RCC 7860 (cell line): ENCODE data around the gene ZGPAT.
"Not testable (repeated sequence)": the region's sequence is repeated elsewhere in the genome, so short reads cannot be mapped to it uniquely, and the experiment has no call there.

Source experiments
- DNase-seq: peaks from one replicate; pipeline ENCODE4 v3.0.0-alpha.2; 2015; ENCODE audit warnings: low spot score
- FAIRE-seq: peaks from 2 replicates; lab custom pipeline; 2012; peaks lifted over from hg19 to GRCh38; lab: Jason Lieb, UNC

The ZGPAT gene

DNA sequence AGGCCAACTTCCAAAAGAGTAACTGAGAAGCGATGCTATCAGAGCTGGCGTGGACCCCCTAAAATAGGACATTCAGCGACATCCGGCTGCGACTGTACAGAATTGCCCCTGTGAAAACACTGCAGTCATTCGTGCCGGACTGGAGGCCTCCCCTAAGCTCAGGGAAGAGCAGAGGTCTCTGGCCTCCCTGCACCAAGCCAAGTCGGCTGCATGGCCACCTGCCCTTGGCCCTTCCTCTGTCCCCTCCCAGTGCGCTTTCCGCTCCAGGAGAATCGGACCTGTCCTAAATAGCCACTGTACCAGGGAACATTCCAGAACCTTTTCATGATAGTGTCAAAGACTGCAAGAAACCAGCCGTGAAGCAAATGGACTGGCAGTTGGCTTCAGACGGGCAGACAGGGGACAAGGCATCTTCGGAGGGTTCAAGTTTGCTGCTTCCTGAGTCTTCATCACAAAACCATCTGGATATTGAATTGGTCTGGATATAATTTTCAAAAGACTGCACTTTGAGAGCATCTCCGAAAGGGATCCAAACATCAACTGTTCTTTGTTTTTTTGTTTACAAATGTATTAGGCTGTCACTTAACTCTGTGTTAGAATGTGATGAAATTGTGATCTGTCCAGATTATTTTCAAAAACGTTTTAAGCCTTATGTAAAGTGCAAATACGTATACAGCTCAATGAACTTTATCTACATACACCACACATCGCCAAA, 48.3 kb downstream of the ZGPAT start:
- no peak for FAIRE-seq

DNA sequence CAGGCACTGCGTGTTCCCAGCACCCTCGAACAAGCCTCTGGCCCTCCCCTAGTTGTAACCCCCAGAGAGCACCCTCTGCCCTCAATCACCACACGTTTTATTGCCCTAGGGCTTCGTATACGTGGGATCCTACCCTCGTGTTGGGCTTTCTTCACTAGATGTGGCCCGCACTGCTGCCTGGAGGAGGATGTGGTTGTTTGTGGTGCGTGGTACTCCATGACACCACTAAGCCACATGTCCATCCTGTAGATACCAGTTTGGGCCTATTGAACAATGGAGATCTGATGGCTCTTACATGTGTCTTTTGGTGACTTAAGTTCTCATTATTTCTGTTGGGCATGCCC, 48.8 kb downstream of the ZGPAT start:
- DNase-seq (no peak), FAIRE-seq (no peak)

More for the DNA sequence above, 48.3 kb downstream of the ZGPAT start:
- DNase-seq, result no peak

DNA sequence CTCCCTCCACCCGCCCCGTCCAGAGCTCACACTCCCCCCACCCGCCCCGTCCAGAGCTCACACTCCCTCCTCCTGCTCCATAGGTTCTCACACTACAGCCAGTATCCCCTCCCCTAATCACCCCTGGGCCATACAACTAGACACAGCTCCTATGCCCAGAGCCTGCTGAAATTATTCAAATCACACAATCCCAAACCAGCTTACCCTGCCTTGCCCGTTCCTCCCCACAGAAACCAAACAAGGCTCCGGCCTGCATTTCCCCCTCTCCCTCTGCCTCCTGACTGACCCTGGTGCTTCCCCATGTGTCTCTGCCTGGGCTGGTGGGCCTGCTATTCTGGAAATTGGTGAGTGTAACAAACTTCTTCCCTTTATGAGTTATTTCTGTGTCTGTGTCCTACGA, 50.3 kb downstream of the ZGPAT start:
- no peak for DNase-seq
- FAIRE-seq, result no peak

DNA sequence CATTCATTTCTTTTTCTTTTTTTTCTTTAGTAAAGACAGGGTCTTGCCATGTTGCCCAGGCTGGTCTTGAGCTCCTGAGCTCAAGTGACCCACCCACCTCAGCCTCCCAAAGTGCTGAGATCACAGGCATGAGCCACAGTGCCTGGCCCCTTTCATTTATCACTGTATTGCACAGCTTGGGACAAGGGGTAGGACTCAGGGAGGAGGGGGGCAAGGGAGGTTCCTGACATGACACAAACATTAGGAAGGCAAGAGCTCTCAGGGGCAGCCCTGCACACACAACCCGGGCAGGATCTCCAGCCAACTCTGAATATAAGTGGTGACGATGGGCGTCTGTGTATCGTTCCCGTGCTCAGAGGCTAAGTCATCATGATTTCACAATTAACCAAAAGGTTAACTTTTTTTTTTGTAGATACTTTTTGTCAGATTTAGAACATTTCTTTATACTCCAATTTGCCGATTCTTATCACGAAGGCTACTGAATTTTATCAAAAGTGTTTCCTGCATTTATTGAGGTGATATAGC, 51.6 kb downstream of the ZGPAT start:
- DNase-seq (no peak), FAIRE-seq (no peak)

DNA sequence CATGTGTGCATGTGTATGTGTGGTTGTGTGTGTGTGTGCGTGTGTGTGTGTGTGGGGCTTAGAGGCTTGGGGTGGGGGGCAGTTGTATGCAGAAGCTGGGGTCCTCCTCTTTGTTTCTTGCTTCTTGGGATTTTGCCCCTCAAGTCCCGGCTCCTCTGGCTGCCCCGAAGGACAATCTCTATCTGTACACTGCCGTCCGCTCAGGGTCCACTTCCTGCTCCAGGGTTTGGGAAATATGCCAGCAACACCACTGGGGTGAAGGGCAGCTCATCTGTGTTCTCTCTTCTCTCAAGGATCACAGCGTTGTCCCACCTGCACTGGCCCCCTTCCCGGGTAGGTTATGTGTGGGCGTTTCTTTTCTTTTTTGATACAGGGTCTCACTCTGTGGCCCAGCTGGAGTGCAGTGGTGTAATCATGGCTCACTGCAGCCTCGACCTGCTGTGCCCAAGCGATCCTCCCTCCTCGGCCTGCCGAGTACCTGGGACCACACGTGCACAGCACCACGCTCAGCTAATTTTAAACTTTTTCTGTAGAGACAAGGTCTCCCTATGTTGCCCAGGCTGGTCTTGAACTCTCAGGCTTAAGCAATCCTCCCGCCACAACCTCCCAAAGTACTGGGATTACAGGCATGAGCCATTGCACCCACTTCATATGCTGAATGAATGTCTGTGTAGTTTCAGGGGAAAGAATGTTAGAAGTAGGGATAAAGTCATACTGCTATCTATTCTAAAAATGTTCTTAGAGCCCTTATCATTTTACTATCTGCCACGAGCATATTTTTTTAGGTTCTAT, 57.4 kb downstream of the ZGPAT start:
- DNase-seq, result no peak
- FAIRE-seq, result no peak

DNA sequence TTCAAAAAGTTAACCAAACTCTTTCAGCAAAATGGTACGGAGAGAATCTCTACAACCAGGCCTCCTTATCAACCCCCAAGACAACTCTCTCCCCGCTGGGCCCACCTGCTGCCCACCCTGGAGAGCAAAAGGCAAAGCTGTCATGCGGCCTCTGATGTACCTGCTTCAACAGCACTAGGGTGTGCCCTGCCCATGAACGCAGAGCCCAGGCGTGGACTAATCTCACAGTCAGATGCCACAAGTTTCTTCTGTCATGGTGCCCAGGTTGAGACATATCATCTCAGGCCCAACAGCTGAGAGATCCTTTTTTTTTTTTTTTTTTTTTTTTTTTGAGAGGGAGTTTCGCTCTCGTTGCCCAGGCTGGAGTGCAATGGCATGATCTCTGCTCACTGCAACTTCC, 58.1 kb downstream of the ZGPAT start:
- DNase-seq, result no peak
- no peak for FAIRE-seq

DNA sequence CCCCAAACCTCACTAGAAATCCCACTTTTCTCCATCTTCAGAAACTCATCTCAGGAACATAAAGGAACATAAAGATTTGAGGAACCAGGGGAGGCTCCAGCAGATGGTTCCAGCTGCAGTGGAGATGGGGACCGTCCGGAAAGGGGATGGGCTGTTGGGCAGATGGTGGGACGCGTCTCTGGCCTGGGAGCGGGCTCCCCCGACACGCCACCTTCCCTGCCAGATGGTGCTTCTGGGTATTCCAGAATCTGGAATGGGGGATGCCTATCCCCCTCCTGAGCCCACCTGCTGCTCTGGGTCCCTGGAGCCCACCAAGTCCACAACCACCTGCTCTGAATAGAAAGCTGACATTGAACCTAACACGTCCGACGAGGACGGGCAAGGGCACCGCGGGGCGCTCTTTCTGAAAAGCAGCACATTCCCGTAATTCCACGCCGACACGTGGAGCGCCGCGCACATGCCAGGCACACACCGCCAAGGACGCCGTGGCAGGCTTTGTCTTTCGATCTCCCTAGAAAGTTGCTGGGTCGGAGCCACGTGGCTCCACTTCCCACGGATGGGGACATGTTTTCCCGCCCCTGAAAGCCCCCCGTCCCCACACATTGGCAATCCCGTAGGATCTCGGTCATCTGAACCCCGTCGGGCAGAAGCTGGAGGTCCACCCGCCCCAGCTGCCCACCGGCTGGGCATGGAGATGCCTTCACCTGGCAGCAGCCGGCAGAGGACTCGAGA, 59.0 kb downstream of the ZGPAT start:
- no peak for DNase-seq
- FAIRE-seq, result no peak

DNA sequence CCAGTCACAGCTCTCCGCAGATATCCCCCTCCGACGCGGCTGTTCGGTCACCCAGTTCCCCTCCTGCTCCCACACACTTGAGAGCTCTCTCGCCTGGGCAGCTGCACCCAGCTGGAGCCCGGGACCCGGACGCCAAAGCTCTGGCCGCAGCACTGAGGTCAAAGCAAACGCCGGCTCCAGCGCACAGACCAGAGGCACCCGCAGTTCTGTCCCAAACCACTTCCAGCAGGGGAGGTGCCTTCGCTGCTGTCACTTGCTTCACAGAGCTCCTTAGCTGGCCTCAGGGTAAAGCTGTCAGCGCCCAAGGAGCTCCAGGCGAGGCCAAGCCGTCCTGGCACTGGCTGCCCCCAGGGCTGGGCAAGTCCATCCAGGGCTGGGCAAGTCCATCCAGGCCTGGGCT, 59.6 kb downstream of the ZGPAT start:
- FAIRE-seq (no peak), DNase-seq (no peak)

DNA sequence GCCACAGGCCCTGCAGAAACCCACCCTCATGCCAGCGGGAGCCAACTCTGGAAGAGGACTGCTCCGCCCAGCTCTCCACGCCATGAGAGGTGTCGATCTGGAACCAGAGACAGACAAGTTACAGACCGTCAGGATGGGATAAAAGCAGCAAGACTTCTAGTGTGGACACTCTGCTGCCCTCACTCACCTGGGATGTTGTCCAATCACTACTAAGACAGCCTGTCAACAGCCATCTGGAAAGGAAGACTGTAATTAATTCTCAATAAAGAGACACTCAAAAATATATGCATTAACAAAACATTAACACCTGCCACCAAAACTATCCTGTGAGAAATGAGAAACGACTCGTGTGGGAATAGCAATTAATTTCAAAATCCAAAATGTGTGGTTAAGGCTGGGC, 60.0 kb downstream of the ZGPAT start:
- FAIRE-seq, result no peak
- DNase-seq, result no peak

DNA sequence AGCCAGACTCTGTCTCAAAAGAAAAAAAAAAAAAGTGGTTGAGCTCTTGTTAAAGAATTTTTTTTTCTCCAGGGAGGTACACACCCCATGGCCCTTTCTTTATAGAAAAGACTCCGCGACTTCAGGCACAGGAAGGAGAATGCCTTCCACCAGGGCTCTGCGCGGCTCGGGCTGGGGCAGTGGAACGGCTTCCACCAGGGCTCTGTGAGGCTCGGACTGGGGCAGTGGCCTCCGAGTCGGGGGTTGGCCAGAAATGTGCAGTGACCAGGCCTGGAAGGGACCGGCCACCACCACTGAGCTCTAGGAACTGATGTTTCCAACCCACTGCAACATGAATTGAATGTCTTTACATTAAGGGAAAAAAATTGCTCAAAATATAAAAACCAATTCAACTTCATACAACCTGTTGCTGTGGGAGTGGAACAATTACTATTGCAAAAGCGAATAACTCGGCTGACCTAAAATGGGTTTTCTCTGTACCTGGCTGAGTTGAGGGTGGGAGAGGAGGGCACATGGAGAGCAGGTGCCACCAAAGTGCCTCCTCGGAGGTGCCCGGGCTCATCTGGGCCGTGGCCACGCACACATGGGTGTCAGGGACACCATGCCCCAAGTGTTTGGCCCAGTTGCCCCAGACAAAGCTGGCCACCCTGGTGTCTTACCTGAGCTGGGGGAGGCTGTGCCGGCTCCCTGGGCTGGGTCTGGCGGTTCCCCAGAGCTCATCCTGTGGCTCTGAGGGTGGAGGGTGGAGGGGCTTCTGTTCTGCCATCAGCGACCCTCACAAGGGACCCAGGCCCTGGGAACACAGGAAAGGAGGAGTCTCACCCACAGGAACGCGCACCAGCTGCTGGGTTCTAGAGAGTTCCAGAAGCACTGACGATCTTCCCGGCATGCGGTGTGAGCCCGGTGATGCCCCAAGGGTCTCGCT, 61.0 kb downstream of the ZGPAT start:
- no peak for FAIRE-seq
- no peak for DNase-seq

DNA sequence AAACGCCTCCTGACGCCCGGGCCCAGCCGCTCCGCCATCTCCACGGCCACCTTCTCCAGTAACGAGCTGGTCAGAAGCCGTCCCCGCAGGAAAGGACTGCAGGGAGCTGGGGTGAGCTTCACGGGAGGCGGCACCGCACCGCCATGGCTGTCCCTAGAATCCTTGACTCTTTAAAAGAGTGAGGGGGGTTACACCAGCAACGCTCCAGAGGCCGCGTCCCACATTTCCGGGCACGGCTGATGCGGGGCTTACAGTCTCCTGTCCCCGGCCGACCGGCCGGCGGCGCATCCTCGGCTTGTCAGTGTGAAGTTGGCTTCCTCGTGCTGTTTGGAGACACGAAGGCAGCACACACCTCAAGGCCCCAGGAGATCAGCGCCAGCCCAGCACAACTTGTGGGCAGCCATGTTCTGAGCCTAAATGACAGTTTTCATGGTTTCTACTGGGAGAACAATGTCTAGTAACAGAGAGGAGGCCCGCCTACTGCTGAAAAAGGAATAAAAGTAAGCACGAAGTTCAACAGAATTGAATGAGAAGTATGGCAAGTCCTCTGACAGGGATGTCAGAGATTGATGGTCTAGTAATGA, 62.1 kb downstream of the ZGPAT start:
- no peak for DNase-seq
- no peak for FAIRE-seq

DNA sequence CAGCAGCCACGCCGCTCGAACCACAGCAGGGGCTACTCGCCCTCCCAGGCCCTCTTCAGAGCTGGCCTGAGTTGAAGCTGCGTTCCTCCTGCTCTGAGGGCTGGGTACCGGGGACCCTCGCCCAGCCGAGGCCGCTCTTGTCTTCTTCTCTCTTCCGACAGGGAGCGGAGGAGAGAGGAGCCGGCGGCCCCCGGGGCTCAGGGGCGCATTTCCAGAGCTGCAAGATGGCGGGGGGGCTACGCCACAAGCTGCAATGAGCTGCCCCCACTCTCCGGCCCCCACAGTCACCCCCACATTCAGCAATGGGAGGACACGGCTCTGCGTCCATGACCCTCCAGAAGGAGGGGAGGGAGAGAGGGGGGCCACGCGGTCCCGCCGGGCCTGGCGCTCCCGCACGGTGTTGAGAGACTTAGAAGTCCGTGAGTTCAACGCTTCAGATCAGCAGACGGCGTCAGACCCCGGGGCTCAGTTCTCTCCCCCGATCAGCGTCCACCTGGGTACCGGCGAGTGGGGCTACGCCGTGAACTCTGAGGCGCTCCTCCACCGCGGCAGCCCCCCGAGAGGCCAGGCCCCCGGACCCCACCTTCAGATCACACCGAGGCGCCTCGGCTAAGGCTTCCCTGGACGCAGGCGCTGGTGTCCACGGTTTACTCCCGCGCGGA, 63.3 kb downstream of the ZGPAT start:
- DNase-seq (no peak), FAIRE-seq (no peak)

DNA sequence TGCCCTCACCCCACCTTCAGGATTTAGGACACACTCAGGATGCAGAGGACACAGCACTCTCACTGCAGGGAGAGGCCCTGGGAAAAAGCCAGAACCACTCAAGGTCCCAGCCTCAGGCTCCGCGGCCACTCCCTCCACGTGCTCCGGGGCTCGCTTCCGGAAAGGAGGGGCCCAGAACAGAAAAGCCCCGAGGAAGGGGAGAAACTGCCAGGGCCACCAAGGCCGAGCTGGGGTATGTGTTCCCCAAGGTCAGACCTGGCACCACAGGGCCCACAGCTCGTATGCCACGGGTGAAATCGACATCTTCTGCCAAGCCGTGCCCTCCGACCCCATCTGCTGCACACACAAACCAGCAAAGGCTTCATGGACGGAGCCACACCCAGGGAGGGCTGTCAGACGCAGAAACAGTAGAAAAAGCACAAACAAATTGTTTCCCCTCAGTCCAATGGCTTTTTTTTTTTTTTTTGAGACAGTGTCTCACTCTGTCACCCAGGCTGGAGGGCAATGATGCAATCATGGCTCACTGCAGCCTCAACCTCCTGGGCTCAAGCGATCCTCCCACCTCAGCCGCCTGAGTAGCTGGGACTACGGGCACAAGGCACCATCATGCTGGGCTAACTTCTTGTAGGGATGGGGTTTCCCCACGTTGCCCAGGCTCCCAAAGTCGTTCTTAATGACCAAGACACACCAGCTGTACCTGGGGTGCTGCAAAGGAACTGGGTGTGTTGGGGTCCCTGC, 65.1 kb downstream of the ZGPAT start:
- FAIRE-seq (no peak), DNase-seq (no peak)

DNA sequence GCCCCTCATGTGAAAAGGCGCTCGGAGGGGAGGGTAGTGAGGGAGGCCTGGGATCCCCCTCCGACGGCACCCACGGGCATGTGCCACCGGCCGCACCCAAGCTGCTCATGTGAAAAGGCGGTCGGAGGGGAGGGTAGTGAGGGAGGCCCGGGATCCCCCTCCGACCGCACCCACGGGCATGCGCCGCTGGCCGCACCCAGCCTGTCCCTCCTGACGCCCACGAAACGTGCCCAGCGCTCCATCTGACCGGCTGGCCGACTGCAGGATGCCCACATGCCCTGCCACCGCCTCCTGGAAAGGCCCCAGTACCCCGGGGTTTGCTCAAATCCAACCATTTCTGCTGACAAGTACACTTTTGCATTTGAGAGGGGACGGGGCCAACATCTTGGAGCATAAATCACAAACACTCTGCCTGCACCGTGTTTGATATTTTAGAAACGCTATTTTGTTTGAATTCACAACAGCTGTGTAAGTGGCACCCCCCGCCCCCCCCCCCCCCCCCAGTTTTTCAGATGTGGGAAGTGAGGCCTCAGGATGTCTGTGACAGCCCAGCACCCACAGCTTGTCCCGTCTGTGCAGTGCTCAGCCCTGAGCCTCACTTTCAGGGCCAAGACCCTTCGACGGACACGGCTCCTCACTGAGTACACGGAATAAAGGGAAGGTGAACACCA, 65.9 kb downstream of the ZGPAT start:
- DNase-seq (no peak), FAIRE-seq (no peak)

DNA sequence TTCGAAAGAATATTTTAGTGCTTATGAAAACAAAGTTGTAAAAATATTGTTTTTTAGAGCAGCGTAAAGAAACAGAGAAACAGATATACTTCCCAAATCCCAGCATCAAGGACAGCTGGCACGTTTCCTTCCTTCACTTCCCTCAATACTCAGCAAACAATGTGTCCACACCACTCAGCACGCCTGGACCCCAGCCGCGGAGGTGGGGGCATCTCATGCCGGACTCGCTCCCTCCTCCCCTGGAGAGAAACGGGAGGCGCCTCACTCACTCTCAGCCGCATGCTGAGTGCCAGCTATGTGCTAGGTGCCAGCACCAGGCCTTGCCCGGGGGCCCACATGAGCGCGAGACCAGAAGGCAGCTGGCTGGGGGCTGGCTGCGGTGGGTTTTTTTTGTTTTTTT, 66.5 kb downstream of the ZGPAT start:
- FAIRE-seq, result no peak
- no peak for DNase-seq

DNA sequence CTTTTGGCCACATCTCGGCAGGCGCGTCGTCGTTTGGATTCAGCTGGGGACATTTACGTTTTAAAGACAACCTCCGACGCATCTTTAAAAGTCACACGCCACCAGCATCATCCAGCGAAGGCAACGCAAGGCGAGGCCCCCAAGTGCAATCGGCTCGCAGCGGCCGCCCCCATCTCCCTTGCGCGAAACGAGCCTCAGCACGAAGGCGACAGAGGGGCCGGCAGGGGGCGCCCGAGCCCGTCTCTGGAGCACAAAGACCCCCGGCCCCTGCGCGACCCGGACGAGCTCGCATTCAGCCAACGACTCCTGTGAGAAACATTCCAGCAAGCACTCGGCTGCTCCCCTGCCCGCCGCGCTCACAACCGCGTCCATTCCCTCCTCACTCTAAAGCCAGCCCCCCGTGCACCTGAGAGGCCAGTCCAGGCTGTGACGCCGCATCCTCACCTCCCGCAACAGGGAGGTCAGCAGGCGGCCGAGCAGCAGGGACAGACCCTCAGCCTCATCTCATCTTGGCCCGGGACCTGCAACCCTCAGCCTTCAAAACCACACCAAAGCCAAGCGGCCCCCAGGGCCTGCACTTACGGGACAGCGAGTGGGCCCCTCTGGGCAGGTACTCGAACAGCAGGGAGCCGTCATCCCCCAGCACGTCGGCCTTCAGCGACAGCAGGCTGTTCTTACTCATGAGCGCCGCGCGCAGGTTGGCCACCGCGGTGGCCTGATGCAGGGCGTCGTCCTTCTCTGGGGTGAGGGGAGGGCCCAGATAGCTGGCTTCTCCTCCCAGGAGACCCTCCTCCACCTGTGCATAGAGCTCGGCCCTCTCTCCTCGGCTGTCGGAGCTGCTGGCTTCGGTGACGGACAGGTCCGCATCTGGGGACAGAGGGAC, 67.5 kb downstream of the ZGPAT start:
- FAIRE-seq, result no peak

DNA sequence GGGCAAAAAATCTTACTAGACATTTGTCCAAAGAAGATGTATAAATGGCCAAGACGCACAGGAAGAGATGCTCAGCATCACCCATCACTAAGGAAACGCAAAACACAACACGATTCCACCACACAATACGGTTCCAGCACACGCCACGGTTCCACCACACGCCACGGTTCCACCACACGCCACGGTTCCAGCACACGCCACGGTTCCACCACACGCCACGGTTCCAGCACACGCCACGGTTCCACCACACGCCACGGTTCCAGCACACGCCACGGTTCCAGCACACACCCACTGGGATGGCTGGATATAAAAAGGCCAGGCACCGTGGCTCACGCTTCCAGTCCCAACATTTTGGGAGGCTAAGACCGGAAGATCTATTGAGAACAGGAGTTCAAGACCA, 69.0 kb downstream of the ZGPAT start:
- not testable (repeated sequence) for FAIRE-seq, DNase-seq

More for the DNA sequence above, 67.5 kb downstream of the ZGPAT start:
- no peak for DNase-seq
